Measurements from ENCODE around the gene FIBCD1.

The FIBCD1 gene

GRCh38 chr9:130854092-130854491, 85.0 kb downstream of the FIBCD1 start:
- no CpG with 5 or more reads among the region's 8 CpGs for WGBS, 2 donors (ENCODE audit: extremely low coverage in 2 of 2, insufficient read length in 2 of 2, insufficient replicate concordance in 1 of 2)
- no peak for DNase-seq (ENCODE audit: low spot score)
- H3K27ac ChIP-seq (replicated peaks; ENCODE audit: low read length) = peak overlapping the region; percentile 24

DNA sequence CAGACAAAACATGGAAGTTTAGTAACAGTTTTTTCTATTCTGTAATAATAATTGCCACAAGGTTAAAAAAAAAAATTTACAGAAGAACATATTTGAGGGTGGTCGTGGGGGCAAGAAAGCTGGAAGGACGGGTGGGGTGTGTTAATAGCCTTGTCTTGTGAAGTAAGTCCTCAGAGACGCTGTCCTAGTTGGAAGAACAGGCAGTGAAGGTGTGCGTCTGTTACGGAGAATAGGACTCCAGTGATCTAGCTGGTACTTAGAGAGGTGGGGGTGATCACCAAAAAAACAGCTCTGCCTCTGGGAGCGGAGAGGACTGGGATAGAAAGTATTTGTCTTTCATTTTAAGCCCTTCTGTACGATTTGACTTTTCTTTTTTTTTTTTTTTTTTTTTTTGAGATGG, 86.2 kb downstream of the FIBCD1 start:
- Histone ChIP-seq H2AK5ac (ENCODE audit: low read depth, low read length) (no peak overlapping the region), H2BK12ac (ENCODE audit: low read length) (no peak overlapping the region), H3K36me3 (replicated peaks in 1 of 2; ENCODE audit: control insufficient read depth in 2 of 2, insufficient read depth in 2 of 2, low read length in 2 of 2) (peaks cover 13 to 63% of the 10 kb centered on the region in 2 donors), H2BK120ac (ENCODE audit: low read depth, low read length) (no peak overlapping the region), H2BK15ac (ENCODE audit: low read length) (no peak overlapping the region), H3K23ac (ENCODE audit: low read depth, low read length, poor library complexity) (no peak overlapping the region), H3K4ac (ENCODE audit: low read length) (no peak overlapping the region), H3K4me1 (ENCODE audit: control insufficient read depth in 2 of 2, insufficient read depth in 1 of 2, low read depth in 1 of 2, low read length in 2 of 2) (peaks cover 2 to 3% of the 10 kb centered on the region in 2 donors), H3K27ac (replicated peaks; ENCODE audit: low read length) (no peak overlapping the region), H3K9me3 (replicated peaks in 1 of 2; ENCODE audit: control insufficient read depth in 2 of 2, insufficient read depth in 1 of 2, low read depth in 1 of 2, low read length in 2 of 2) (no peaks in the 10 kb centered on the region), H3K4me2 (ENCODE audit: insufficient read depth, low read length, poor library complexity, severe bottlenecking) (no peak overlapping the region), H3K27me3 (ENCODE audit: control insufficient read depth in 3 of 3, insufficient read depth in 3 of 3, low read depth in 1 of 3, low read length in 3 of 3) (no peaks in the 10 kb centered on the region), H3K9ac (ENCODE audit: low read depth, low read length, poor library complexity) (no peak overlapping the region), H4K8ac (ENCODE audit: low read depth, low read length) (no peak overlapping the region), H4K91ac (ENCODE audit: low read depth, low read length, poor library complexity) (no peak overlapping the region), H2BK5ac (ENCODE audit: low read length) (no peak overlapping the region), H3K18ac (ENCODE audit: low read length) (no peak overlapping the region), H3K79me1 (ENCODE audit: low read depth, low read length) (peaks cover 5% of the 10 kb centered on the region), H3K4me3 (ENCODE audit: low read length in 2 of 2) (no peak overlapping the region), H3K14ac (ENCODE audit: low read length) (no peak overlapping the region), H2AFZ (ENCODE audit: low read length) (no peak overlapping the region)
- DNase-seq (ENCODE audit: low spot score) = no peak
- no CpG with 5 or more reads among the region's 7 CpGs for WGBS, 2 donors (ENCODE audit: extremely low coverage in 2 of 2, insufficient read length in 2 of 2, insufficient replicate concordance in 1 of 2)

More at GRCh38 chr9:130854092-130854491, 85.0 kb downstream of the FIBCD1 start:
- no peak overlapping the region for H3K4ac ChIP-seq (ENCODE audit: low read length)
- H3K79me1 ChIP-seq (ENCODE audit: low read depth, low read length) = peaks cover 7% of the 10 kb centered on the region
- H3K18ac ChIP-seq (ENCODE audit: low read length) = no peak overlapping the region
- H2AFZ ChIP-seq (ENCODE audit: low read length) = no peak overlapping the region
- H2BK12ac ChIP-seq (ENCODE audit: low read length) = no peak overlapping the region
- no peak overlapping the region for H2BK15ac ChIP-seq (ENCODE audit: low read length)
- no peak overlapping the region for H2AK5ac ChIP-seq (ENCODE audit: low read depth, low read length)
- peaks cover 13 to 76% of the 10 kb centered on the region in 2 donors for H3K36me3 ChIP-seq (replicated peaks in 1 of 2; ENCODE audit: control insufficient read depth in 2 of 2, insufficient read depth in 2 of 2, low read length in 2 of 2)
- no peak overlapping the region for H4K8ac ChIP-seq (ENCODE audit: low read depth, low read length)
- H4K91ac ChIP-seq (ENCODE audit: low read depth, low read length, poor library complexity) = no peak overlapping the region
- peak overlapping the region; percentile 34 for H3K9ac ChIP-seq (ENCODE audit: low read depth, low read length, poor library complexity)
- H2BK5ac ChIP-seq (ENCODE audit: low read length) = no peak overlapping the region
- H2BK120ac ChIP-seq (ENCODE audit: low read depth, low read length) = no peak overlapping the region
- no peak overlapping the region for H3K14ac ChIP-seq (ENCODE audit: low read length)
- no peak overlapping the region for H3K23ac ChIP-seq (ENCODE audit: low read depth, low read length, poor library complexity)
- no peak overlapping the region for H3K4me2 ChIP-seq (ENCODE audit: insufficient read depth, low read length, poor library complexity, severe bottlenecking)
- no peaks in the 10 kb centered on the region for H3K27me3 ChIP-seq (ENCODE audit: control insufficient read depth in 3 of 3, insufficient read depth in 3 of 3, low read depth in 1 of 3, low read length in 3 of 3)
- no peak overlapping the region for H3K4me3 ChIP-seq (ENCODE audit: low read length in 2 of 2)
- peaks cover 0 to 5% of the 10 kb centered on the region in 2 donors for H3K4me1 ChIP-seq (ENCODE audit: control insufficient read depth in 2 of 2, insufficient read depth in 1 of 2, low read depth in 1 of 2, low read length in 2 of 2)
- H3K9me3 ChIP-seq (replicated peaks in 1 of 2; ENCODE audit: control insufficient read depth in 2 of 2, insufficient read depth in 1 of 2, low read depth in 1 of 2, low read length in 2 of 2) = no peaks in the 10 kb centered on the region
